Cardiac fibroblast (primary cell): ENCODE measurements around the gene GCSAM.

Source experiments
- DNase-seq, 2 donors: peaks; one replicate each; pipeline versions ENCODE4 v3.0.0 to v3.0.0-alpha.2; 2010; ENCODE audit warnings: low read depth in 2 of 2
- H3K4me3 ChIP-seq, 2 donors: replicated peaks in 1 of 2; 1 replicate in 1 of 2; 2 replicates in 1 of 2; pipeline ENCODE4 v1.5.1; 2011; ENCODE audit warnings: low read depth in 2 of 2, low read length in 2 of 2, mild to moderate bottlenecking in 2 of 2, moderate library complexity in 1 of 2
- TF ChIP-seq, protein P1 (sequence below): IDR thresholded peaks from one replicate; pipeline ENCODE4 v1.5.1; 2011; ENCODE audit warnings: low read depth, mild to moderate bottlenecking, low read length, inconsistent platforms

GCSAM gene

DNA sequence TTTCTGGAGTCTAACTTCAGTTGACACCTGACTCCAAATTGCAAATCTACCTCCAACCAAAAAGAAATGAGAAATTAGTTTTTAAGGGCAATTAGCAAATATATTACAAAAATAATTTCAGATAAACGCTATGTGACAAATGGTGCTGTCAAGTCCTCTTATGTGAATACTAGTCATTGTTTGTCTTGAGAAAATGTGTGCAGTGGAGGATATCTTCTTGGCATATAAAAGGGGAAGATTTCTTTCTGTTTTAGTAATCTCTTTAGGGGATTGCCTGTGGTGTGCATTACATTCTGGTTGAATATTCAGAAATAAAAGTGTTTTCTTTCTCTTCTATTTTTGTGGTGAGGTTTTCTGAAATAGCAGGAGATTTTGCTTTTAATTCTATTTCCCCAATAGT lies 3.0 kb upstream of the GCSAM start:
- TF ChIP-seq, protein P1, sequence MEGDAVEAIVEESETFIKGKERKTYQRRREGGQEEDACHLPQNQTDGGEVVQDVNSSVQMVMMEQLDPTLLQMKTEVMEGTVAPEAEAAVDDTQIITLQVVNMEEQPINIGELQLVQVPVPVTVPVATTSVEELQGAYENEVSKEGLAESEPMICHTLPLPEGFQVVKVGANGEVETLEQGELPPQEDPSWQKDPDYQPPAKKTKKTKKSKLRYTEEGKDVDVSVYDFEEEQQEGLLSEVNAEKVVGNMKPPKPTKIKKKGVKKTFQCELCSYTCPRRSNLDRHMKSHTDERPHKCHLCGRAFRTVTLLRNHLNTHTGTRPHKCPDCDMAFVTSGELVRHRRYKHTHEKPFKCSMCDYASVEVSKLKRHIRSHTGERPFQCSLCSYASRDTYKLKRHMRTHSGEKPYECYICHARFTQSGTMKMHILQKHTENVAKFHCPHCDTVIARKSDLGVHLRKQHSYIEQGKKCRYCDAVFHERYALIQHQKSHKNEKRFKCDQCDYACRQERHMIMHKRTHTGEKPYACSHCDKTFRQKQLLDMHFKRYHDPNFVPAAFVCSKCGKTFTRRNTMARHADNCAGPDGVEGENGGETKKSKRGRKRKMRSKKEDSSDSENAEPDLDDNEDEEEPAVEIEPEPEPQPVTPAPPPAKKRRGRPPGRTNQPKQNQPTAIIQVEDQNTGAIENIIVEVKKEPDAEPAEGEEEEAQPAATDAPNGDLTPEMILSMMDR: no peak
- no peak for DNase-seq
- H3K4me3 ChIP-seq: no peak overlapping the region

DNA sequence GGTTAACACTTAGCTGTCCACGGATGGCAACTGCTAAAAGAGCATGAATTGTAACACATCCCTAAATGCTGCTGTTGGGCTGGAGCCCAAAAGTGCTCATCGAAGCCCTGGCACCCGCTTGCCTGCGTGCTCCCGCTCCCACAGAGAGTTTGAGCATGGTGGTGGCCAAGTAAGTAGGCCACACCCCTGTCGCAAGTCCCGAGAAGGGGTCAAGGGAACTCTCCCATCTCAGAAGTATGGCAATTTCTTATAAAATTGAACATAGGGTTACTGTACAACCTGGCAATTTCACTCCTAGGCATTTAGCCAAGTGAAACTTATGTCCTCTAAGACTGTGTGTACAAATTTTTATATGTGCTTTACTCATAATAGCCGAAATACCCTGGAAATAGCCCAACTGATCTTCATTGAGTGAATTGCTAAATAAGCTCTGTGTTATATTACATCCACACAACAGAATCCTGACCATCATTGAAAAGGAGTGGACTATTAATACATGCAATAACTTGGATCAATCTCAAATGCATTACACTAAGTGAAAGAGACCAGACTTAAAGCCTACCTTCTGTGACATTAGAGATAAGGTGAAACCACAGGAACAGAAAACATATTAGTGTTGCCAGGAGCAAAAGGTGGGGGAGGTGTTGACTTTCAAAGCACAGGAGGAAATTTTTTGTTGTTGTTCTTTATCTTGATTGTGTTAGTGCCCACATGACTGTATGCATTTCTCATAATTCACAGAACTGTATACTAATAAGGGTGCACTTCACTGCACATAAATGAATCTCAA lies 1.5 kb upstream of the GCSAM start:
- H3K4me3 ChIP-seq: no peak overlapping the region
- peak; percentile 14 to 28 for DNase-seq
- TF ChIP-seq, protein P1: no peak

DNA sequence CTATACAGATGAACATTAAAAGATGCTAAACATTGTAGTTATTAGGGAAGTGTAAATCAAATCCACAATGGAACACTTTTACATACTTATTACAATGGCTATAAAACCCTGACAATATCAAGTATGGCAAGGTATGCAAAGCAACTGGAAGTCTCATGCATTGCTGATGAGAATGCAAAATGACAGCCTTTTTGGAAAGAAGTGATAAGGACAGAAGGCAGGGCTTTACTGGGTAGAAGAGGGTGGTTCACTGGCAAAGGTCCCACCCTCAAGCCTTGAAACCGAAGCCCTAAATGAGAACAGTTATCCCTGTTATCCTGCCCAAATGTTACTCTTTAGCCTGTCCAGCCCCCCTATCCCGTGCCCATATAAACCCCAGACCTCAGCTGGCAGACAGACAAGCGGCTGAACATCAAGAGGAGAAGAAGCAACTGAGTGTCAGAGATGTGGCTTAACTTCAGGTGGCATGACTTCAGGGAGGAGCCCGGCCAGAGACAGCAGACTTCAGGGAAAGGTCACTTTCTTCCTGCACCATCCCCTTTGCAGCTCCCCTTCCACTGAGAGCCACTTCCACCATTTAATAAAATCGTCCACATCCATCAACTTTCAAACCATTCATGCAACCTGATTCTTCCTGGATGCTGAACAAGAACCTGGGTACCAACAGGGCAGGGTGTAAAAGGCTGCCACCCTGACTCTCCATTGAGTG lies 732 bp upstream of the GCSAM start:
- no peak overlapping the region for H3K4me3 ChIP-seq
- no peak for DNase-seq
- TF ChIP-seq, protein P1: no peak

DNA sequence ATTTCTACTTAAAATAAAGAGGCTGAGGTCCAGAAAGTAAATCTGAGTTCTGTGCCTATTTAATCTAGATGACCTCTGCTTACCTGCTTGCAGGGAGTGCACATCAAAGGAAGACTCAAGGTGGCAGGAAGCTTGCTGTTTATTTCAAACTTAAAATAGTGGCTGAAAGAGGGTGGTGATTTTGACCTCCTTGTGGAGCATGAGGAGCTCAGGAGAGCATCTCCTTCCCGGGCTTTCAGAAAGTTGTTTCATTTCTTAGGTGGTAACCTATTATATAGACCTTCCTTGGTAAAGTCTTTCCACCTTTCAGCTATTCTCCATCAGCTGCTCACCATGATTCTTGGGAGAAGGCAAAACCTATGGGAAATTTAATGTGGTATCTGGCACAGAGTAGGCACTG lies 494 bp downstream of the GCSAM start:
- TF ChIP-seq, protein P1: no peak
- no peak overlapping the region for H3K4me3 ChIP-seq
- no peak for DNase-seq

DNA sequence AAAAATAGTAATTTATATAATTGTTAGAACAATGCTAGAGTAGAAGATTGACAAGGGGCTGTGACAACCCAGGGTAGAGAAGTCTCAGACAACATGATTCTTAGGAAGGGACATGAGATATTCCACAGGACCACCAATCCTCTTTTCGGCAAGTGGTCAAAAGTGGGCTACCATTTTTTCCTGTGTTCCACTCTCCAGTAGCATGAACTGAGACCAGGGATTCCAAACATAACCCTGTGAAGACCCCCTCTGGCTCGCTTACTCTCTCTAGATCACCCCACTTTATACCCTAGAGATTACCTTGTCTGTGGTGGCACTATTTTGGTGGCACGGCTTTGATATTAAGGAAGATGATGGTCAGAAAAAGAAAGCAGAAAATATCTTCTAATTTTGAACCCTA lies 960 bp downstream of the GCSAM start:
- no peak overlapping the region for H3K4me3 ChIP-seq

DNA sequence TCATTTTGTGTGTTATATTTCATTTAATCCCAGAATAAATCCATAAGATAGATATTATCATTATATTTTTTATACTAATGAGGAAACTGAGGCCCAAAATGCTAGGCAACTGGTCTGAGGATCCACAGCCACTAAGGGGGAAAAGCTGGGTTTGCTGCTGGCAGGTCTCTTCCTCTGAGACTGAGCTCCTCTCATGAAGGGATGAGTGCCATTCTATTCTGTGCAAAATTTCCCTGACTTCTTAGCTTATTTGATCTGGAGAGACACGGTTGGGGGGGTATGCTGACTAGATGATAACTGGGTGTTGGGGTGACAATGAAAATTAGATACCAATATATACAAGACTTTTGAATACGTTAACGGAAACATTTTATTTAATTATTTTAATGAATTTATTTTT lies 1.9 kb downstream of the GCSAM start:
- TF ChIP-seq, protein P1: no peak
- H3K4me3 ChIP-seq: no peak overlapping the region
- no peak for DNase-seq

More for the DNA sequence above, 960 bp downstream of the GCSAM start:
- TF ChIP-seq, protein P1: no peak
- DNase-seq: no peak

DNA sequence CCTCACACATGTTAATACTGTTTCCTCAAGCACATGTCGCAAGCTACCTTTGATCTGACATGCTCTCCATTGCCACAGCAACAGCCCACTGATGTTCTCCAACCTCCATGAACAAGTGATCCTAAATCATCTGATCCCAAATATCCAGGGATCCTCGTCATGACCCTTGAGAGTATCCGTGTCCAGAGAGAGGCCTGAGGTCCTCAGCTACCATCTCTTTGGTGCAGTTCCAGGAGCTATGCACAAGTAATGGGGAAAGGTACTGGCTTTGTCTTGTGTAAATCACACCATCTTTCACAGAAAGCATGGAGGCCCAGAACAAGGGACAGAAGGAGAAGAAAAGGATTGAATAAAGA lies 2.4 kb downstream of the GCSAM start:
- TF ChIP-seq, protein P1: no peak
- no peak for DNase-seq
- H3K4me3 ChIP-seq: no peak overlapping the region
